UCSD-AML1 (cell line): Measurements from ENCODE around the gene SETBP1.
A peak's percentile ranks its signal among the peaks of the same experiment; 100 is the strongest.

Experiments used
- DNase-seq: peaks from one replicate; lab custom pipeline; 2025; ENCODE audit not compliant: unreplicated experiment; lab: John Stamatoyannopoulos, UW

The SETBP1 gene

GRCh38 chr18:44837482-44838180 lies 156.9 kb downstream of the SETBP1 start:
- DNase-seq, result no peak

GRCh38 chr18:44838971-44839666 lies 158.4 kb downstream of the SETBP1 start:
- DNase-seq, result peak; percentile 76

GRCh38 chr18:44840058-44840790 lies 159.5 kb downstream of the SETBP1 start:
- no peak for DNase-seq

- no peak for DNase-seq
Observed at GRCh38 chr18:44841221-44841620, 160.5 kb downstream of the SETBP1 start.

- DNase-seq, result no peak
Observed at GRCh38 chr18:44841752-44842587, 161.3 kb downstream of the SETBP1 start.

- no peak for DNase-seq
Observed at GRCh38 chr18:44842588-44843412, 162.1 kb downstream of the SETBP1 start.

GRCh38 chr18:44844486-44844885 lies 163.8 kb downstream of the SETBP1 start:
- DNase-seq, result no peak

- DNase-seq, result no peak
Observed at GRCh38 chr18:44846450-44846849, 165.8 kb downstream of the SETBP1 start.

GRCh38 chr18:44848644-44849335 lies 168.1 kb downstream of the SETBP1 start:
- no peak for DNase-seq

- no peak for DNase-seq
Observed at GRCh38 chr18:44849361-44849760, 168.7 kb downstream of the SETBP1 start.

GRCh38 chr18:44850001-44850400 lies 169.3 kb downstream of the SETBP1 start:
- DNase-seq, result no peak

- no peak for DNase-seq
Observed at GRCh38 chr18:44851856-44852621, 171.4 kb downstream of the SETBP1 start.

- DNase-seq, result no peak
Observed at GRCh38 chr18:44852818-44853217, 172.1 kb downstream of the SETBP1 start.

GRCh38 chr18:44853430-44853829 lies 172.7 kb downstream of the SETBP1 start:
- DNase-seq, result no peak

GRCh38 chr18:44855681-44856080 lies 175.0 kb downstream of the SETBP1 start:
- no peak for DNase-seq

- no peak for DNase-seq
Observed at GRCh38 chr18:44856157-44856556, 175.5 kb downstream of the SETBP1 start.

- no peak for DNase-seq
Observed at GRCh38 chr18:44857081-44857480, 176.4 kb downstream of the SETBP1 start.

- DNase-seq, result no peak
Observed at GRCh38 chr18:44857744-44858491, 177.2 kb downstream of the SETBP1 start.
